ENCODE data around the gene CA11.
"Not testable (repeated sequence)": the region's sequence is repeated elsewhere in the genome, so short reads cannot be mapped to it uniquely, and the experiment has no call there.

The CA11 gene

DNA sequence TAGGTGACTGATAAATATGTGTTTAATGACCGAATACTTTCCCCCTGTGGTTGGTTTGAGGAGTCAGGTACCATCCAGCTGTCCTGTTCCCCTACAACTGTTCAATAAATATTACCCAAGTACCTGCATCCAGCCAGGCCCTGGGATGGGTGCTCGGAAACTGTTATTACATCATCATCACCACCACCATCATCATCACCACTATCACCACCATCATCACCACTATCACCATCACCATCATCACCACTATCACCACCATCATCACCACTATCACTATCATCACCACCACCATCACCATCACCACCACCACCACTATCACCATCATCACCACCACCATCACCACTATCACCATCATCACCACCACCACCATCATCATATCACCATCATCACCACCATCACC lies 22.8 kb upstream of the CA11 start:
- no peak for DNase-seq

DNA sequence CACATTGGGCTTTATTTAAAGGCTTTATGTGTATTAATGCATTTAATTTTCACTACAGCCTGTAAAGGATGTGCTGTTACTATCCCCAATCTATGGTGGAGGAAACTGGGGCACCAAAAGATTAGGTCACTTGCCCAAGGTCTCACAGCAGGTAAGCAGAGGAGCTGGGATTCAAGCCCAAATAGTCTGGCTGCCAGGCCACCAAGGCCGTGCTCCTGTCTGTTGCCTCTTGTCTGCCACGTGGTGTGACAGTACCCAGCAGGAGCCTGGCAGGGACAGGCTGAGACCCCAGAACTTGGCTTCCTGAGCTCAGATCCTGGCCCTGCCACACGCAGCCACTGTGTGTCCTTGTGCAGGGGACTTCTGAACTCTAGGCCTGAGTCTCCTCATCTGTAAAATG lies 22.3 kb upstream of the CA11 start:
- no peak for DNase-seq

DNA sequence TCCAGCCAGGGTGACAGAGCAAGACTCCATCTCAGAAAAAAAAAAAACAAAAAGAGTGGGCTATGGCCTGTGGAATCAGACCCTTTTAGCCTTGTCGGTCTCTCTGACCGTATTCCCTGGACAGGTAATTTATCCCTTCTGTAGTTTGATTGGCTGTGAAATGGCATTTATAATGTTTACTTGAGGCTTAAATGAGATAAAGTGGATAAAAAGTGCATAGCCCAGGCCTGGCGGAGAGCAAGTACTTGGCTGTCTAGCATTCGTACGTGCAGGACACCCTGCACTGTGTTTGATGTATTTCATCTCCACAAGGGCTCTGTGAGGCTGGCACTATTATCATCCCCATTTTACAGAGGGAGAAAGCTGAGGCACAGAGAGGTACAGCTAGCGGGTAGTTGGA lies 19.8 kb upstream of the CA11 start:
- no peak for DNase-seq

DNA sequence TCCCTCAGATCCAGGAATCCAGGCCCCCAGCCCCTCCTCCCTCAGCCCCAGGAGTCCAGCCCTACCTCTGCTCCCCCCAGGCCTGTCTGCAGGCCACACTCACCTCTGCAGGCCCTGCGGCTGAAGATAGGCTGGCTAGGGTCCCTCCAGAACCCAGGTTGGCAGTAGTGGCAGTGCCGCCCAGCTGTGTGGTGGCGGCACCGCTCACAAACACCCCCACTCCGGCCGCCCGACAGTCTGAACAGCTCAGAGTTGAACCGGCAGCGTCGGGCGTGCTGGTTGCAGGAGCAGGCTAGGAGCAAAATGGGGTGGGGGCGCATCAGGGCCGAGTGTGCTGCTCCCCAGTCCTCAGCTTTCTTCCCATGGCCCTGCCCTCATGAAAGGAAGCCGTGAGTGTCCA lies 18.5 kb upstream of the CA11 start:
- DNase-seq = no peak

DNA sequence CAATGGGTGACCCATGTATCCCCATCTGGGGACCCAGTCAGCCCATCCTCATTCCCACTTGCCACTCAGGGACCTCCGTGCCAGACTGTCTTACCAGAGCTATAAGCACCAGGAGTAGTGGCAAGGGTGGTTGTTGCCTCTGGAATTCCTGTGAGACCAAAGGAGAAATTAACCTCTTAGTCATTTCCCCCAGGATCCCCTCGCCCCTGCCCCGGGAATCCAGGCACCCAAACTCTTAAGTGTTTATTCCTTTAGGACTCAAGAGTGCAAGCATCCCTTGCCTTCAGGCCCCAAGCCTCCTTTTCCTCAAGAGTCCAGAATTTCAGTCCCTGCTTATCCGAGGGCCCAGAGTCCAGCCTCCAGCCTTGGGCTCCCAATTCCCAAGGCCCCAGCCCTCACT lies 17.7 kb upstream of the CA11 start:
- DNase-seq = no peak

DNA sequence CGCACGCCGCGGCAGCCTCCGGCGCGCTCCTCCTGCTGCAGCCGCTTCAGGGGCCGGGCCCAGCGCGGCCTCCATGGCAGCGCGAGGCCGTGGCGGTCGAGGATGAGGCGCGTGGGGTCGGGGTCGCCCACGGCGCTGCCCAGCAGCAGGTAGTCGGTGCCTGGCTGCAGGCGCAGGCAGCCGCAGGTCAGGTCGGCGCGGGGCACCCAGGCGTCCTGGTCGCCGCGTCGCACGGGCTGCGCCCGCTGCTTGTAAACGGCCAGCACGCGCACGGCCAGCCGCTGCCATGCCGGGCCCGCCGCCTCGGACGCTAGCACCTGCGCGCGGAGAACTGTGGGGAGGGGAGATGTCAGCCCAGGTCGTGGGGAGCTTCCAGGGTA lies 15.7 kb upstream of the CA11 start:
- no peak for DNase-seq

DNA sequence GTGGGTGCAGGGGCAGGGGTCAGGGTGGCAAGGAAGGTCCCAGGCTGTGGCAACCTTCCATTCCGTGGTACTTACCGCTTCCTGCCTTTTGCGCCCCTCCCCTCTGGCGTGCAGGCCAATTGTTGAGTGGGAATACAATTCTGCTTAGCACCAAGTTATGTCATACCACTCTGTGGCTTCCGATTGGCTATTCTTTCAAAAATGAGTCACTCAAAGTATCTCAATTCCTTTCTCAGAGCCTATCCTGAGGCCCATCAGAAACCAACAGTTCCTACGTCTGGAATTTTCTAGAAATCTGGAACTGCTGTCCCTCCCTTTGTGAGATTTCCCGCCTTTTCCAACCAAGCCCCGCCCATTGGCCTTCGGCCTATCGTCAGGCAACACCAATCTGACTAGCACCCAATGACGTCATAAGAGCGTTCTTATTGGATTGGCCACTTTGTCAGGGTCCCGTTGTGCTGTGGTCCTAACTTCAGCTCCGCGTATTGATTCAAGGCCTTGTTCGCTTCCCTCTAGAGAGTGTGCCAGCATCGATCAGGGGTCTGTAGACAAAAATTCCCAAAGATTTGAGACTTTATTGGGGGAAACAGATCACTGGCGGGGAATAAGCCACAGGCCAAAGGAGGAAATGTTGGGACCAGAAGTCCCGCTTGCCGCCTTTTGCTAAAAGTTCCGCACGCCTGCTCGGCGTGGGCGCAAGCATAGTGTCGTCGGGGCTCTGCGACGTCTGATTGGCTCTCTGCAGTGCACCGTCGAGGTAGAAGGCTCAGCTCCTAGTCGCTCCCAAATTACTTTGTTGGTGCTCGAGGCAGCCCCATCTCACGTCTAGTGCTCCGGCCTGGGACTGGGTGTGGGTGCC lies 15.1 kb upstream of the CA11 start:
- DNase-seq = peak; percentile 88

DNA sequence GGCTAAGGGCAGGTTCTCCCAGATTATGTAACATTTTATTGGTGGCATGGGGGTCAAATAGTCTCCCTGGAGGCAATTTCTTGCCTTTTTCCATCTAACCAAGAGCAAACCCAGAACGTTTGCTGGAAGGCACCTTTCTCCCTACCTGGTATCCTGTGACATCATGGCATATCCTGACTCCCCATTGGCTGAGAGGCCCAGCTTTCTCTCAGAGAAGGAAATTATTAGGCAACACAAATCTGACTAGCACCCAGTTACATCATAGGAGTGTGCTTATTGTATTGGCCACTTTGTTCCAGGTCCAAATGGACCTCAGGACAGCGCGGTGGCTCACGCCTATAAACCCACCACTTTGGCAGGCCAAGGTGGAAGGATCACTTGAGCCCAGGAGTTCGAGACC lies 13.8 kb upstream of the CA11 start:
- no peak for DNase-seq

DNA sequence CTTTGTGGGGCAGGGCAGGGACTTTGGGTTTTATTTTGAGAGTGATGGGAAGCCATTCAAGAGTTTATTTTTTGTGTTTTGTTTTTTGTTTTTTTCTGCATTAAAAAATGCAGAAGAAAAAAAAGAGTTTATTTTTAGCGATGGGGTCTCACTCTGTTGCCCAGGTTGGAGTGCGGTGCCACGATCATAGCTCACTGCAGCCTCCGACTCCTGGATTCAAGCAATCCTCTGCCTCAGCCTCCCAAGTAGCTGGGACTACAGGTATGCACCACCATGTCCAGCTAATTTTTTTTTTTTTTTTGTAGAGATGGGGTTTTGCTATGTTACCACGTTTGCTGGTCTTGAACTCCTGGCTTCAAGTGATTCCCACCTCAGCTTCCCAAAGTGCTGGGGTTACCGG lies 12.5 kb upstream of the CA11 start:
- no peak for DNase-seq

DNA sequence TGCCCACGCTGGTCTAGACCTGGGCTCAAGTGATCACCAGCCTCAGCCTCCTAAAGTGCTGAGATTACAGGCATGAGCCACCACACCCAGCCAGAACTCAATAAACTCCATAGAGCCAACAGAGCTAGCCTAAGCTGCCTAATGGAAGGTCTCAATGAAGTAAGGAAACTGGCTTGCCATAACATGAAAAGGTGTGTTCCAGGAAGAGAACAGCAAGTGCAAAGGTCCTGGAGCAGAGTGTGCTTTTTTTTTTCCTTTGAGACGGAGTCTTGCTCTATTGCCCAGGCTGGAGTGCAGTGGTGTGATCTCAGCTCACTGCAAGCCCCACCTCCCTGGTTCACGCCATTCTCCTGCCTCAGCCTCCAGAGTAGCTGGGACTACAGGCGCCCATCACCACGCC lies 11.8 kb upstream of the CA11 start:
- DNase-seq = not testable (repeated sequence)

DNA sequence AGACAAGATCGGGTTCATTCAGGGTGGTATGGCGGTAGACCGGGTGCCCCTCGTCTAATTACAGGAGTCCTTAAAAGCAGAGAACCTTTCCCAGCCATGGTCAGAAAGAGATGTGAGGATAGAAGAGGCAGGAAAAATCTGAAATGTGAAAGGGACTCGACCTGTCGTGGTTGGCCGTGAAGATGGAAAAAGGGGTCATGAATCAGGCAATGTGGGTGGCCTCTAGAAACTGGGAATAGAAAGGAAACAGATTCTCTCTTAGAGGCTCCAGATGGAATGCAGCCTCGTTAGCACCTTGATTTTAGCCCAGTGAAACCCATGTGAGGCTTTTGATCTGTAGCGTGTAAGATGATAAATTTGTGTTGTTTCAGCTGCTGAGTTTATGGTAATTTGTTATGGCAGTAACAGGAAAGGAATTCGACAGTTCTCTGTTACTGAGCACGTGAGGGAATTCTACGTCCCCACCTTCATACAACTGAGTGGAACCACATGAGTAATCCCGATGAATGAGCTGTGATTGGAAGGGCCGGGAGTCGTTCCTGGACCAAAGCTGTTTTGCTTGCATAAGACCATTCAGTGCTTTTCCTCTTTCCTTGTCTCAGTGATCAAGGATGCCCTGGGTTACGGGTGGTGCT lies 11.0 kb upstream of the CA11 start:
- DNase-seq = no peak

DNA sequence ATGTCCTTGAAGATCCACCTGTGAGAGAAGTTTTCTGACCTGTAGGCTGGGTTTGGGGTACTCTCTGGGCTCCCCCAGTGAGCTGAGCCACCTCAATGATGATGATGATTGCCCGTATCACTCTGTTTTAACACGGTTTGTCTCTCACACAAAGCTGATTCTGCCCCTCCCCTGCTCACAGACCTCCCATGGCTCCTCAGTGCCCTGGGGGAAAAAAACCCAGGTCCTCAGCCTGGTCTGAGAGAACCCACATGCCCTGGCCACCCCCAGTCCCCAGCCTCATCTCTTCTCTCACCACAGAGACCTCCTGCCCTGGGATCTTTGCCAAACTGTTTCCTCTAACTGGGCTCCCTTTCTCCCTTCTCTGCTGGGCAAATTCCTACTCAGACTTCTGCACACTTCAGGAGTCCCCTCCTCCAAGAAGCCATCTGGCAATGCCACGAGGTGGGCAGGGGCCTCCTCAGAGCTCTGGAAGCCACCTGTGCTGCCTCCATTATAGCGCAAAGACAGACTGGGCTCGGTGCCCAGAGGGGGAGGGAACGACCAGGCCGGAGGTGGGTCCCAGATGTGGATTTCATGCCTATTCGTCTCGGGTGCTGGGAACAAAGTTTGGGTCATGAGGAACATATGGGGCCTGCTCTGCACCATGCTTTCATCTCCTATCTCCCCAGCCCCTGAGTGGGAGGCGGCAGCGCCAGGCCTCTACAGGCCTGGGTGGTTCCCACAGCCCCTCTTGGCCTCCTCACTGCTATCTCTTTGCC lies 8.5 kb upstream of the CA11 start:
- peak; percentile 65 for DNase-seq

DNA sequence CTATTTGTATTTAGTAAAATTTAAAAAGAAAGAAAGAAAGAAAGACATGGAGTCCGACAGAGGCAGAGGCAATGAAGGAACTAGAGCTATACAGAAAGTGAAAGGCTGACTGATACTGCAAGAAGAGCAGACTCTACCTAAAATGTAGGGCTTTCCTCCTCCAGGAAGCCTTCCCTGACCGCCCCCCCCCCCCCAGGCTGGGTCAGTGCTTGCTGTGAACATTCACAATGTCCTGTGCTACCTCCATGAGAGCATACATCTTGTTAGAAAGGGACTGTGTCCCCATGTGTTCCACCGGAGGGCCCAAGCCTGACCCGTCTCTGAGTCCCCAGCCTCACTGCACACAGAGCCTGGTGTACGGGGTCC lies 5.7 kb upstream of the CA11 start:
- DNase-seq = no peak

DNA sequence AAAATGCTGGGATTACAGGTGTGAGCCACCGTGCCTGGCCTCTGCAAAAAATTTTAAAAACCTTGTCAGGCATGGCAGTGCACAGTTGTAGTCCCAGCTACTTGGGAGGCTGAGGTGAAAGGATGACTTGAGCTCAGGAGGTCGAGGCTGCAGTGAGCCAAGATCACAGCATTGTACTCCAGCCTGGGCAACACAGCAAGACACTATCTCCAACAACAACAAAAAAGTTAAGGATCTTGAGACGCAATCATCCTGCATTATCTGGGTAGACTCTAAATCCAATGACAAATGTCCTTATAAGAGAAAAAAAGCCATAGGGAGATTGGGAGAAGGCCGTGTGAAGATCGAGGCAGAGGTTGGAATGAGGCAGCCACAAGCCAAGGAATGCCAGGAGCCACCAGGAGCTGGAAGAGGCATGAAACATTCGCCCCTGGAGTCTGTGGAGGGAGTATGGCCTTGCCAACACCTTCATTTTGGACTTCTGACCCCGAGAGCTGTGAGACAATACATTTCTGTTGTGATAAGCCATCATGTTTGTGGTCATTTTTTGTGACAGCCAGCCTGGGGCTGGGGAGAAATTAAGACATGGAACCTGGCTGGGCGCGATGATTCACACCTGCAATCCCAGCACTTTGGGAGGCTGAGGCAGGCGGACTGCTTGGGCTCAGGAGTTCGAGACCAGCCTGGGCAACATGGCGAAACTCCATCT lies 5.1 kb upstream of the CA11 start:
- no peak for DNase-seq

DNA sequence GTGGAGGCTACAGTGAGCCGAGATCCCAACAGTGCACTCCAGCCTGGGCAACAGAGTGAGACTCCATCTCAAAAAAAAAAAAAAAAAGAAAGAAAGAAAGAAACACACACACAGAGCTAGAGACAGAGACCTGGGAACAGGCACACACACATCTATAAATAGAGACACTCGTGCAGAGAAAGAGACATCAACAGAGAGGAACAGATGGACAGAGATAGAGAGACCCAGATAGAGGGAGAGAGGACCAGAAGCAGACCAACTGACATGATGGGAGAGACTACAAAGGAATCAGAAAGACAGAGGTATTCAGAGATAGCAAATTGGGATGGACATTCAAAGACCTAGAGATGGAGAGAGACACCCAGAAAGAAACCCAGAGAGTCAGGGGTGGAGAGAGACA lies 2.1 kb upstream of the CA11 start:
- DNase-seq = no peak

DNA sequence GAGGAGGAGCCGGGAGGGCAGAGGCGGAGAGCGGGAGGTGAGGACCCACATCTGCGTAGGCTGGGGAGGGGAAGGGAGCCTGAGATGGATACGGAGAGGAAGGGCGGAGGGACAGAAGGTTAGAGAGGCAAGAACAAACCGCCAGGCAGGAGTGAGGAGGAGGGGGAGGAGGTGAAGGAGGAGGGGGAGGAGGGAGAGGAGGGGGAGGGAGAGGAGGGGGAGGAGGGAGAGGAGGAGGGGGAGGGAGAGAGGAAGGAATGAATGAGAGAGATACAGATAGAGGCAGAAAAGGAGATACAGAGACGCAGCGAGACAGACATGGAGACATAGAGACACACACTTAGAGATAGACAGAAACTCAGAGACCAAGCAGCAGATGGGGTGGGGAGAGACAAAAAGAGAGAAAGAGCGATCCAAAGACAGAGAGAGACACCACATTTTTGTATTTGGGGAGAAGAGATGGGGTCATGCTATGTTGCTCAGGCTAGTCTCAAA lies 782 bp upstream of the CA11 start:
- no peak for DNase-seq

DNA sequence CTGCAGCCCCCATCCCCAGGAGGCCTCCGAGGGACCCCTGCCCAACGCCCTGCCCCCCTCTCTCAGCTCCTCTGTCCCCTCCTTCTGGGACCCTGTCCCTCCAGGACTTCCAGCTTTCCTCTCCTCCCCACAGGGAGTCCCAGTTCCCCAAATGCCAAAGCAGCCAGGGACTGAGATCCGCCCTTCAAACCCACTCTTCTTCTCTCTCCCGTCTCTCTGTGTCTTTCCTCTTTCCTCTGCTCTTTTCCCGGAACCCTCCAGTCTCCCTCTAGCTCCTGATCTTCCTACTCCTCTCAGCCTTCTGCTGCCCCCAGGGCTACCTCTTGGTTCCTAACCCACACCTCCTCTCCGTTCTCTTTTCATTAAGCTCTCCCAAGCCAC lies 377 bp downstream of the CA11 start:
- no peak for DNase-seq

DNA sequence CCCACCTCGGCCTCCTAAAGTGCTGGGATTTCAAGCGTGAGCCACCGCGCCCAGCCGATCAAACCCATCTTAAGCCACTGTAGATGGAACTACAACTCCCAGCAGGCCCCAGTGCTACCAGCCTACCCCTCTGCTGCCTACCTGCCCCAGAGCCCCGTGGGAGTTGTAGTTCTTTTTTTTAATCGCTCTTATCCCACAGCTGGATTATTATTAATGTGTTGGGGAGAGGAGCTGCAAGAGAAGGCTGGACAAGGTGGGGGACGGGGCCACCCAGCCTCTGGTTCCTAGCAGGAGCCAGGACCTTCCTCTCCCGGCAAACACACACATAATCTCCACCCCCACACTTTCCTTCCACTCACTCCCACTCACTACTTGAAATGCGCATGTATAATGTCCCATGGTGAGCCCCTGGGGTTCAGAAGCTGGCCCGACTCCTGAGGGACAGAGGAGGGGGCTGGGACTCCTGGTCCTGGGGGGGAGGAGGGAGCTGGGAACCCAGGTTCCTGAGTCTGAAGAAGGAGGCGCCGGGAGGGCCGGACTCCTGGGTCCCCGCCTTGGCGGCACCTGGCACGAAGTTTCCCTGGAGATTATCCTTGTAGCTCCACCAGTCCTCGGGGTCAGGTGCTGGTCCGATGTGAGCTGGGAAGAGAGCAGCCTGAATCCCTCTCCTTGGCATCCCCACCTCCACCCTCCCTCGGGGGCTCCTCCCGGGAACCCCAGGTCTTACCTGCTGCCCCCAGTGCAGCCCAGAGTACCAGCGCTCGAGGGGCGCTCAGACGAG lies 958 bp downstream of the CA11 start:
- peak; percentile 86 for DNase-seq

DNA sequence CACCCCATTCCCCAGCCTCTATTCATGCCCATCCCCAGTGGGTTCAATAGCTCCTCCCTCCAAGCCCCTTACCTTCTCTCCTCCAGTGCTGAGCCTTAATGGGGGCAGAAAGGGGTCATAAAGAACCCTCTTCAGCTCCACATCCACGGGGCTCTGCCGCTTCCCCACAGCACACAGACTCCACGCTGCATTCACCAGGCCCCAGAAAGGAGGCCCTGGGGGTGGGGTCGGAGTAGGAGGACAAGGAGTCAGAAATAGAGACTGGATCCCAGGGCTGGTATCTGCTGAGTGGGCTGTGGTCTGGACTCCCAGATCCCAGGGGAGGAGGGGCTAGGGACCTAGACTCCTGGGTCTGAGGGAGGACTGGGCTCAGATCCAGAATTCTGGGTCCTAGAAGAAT lies 1.6 kb downstream of the CA11 start:
- no peak for DNase-seq

DNA sequence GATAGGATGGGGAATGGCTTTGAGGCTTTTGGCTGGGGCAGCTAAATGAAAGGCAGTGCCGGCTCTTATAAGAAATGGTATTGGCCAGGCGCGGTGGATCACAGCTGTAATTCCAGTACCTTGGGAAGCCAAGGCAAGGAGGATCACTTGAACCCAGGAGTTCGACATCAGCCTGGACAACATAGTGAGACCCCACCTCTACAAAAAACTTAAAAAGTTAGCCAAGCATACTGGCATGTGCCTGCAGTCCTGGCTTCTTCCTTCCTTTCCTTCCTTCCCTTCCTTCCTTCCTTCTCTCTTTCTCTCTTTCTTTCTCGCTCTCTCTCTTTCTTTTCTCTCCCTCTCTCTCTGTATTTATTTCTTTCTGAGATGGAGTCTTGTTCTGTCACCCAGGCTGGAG lies 3.1 kb downstream of the CA11 start:
- DNase-seq = no peak

DNA sequence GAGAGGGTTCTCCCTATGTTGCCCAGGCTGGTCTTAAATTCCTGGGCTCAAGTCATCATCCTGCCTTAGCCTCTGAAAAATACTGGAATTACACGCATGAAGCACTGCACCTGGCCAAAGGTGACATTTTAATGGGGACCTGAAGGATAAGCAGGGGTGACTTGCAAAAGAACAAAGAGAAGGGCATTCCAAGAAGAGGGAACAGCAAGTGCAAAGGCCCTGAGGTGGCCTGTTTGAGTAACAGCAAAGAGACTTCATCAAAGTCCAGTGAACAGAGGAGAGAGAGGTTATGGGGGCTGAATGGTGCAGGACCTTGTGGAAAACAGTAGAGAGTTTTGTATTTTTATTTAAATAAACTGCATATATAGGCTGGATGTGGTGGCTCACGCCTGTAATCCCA lies 4.1 kb downstream of the CA11 start:
- DNase-seq = no peak

Data from femur (tissue), 1 donor.